Measurements from ENCODE around the gene COL19A1.

COL19A1 gene

GRCh38 chr6:70171236-70171635, 304.9 kb downstream of the COL19A1 start:
- TF ChIP-seq CTCF (conservative IDR thresholded peaks at IDR 0.05; ENCODE audit: control insufficient read depth, insufficient read depth, low read depth, low read length) = no peak
- H3K4me3 ChIP-seq (ENCODE audit: control insufficient read depth, low read depth, low read length) = no peak overlapping the region
- DNase-seq (ENCODE audit: low read depth) = no peak

DNA sequence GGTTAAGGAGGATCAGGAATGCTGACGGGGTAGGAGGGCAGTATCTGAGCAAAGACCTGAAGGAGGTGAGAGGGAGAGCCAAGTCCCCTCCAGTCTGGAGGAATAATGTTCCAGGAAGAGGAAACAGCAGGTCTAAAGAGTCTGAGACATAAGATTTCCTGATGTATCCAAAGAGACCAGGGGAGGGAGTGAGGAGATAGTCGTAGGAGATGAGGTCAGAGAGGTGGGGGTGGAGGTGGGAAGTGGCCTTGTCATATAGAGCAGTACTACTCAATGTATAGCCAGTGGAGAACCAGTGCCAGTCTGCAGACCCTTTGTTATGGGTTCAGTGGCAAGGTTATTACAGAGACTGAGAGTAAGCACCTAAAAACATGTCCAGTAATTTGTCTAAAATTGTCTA, 305.9 kb downstream of the COL19A1 start:
- no peak for TF ChIP-seq CTCF (conservative IDR thresholded peaks at IDR 0.05; ENCODE audit: control insufficient read depth, insufficient read depth, low read depth, low read length)

DNA sequence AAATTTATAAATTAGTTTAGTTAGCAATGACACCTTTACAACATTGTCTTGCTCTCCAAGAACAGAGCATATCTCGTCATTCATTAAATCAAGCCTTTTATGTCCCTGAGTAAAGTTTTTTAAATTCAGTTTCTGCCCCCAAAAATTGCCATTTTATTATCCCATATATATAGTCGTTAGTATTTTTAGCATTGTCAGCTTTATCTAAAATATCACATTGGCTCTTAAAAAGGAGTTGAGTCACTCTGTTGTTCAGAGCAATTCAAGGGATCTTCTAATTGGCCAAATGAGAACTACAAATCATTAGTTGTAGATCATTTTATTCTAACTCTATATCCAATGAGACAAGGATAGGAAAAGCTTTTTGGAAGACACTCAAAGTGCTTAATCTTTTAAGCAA, 309.4 kb downstream of the COL19A1 start:
- no peak for DNase-seq (ENCODE audit: low read depth)
- no peak overlapping the region for H3K4me3 ChIP-seq (ENCODE audit: control insufficient read depth, low read depth, low read length)
- no peak for TF ChIP-seq CTCF (conservative IDR thresholded peaks at IDR 0.05; ENCODE audit: control insufficient read depth, insufficient read depth, low read depth, low read length)

More for the DNA sequence above, 305.9 kb downstream of the COL19A1 start:
- no peak for DNase-seq (ENCODE audit: low read depth)
- H3K4me3 ChIP-seq (ENCODE audit: control insufficient read depth, low read depth, low read length) = no peak overlapping the region

DNA sequence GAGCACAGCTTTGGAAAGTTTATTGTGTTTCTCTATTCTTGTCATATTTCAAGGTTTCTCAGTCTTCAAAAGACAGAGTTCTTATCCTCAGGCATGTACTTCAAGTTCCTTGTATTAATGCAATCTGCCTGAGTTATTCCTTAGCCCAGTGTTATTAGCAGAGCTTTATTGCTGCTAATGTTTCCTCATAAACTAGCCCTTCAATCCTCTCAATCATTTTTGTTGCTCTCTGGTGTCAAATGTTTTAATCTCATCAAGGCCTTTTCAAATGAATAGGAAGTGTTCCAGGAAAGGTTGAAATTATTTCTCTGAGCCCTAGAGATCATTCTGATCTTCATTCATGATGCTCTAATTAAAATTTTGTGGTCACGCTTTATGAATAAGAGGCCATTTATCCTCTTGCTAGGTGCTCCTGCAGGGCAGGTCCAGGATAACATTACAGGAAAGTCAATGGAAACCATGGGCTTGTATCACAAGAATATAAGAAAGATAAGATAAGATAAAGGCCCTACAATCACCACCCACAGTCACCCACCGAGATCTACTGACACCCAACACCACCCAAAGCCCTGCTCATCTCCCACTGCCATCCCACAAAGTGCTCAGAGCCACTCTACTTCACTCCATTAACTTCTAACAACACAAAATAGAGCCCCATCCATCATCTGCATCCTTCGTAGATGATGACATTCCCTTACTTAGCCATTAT, 310.6 kb downstream of the COL19A1 start:
- TF ChIP-seq CTCF (conservative IDR thresholded peaks at IDR 0.05; ENCODE audit: control insufficient read depth, insufficient read depth, low read depth, low read length) = no peak
- no peak overlapping the region for H3K4me3 ChIP-seq (ENCODE audit: control insufficient read depth, low read depth, low read length)
- DNase-seq (ENCODE audit: low read depth) = no peak

- no peak for TF ChIP-seq CTCF (conservative IDR thresholded peaks at IDR 0.05; ENCODE audit: control insufficient read depth, insufficient read depth, low read depth, low read length)
- H3K4me3 ChIP-seq (ENCODE audit: control insufficient read depth, low read depth, low read length) = no peak overlapping the region
- no peak for DNase-seq (ENCODE audit: low read depth)
These were observed 314.0 kb downstream of the COL19A1 start for GRCh38 chr6:70180183-70180900.

DNA sequence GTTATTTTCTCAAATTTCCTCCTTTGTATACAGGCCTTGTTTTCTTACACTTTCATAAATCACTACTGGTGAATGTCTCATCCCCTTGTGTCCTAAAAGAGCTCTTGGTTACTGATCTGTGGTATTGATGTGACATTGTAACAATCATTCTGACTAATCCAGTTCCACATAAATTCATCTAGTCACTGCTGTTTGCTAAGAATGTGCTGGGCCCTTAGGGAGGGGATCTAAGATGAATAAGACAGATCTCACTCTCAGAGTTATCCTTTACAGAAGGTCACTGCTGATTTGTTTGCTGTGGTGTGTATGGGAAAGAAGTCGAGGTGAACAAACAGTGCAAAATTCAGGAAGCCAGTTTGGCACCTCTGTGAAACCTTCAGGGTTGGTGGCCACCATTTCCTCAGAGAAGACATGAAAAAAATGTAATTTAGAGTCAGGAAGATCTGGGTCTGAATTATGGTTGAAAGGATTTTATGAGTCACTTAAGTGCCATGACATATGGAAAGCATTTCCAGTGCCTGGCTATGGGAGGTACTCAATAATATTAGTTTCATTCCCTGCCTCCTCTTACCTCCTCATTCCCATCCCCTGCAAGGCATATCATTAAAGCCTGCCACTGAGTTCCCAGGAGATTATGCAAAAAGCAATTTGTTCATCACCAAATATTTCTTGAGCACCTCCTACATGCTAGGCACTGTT, 314.7 kb downstream of the COL19A1 start:
- no peak overlapping the region for H3K4me3 ChIP-seq (ENCODE audit: control insufficient read depth, low read depth, low read length)
- no peak for TF ChIP-seq CTCF (conservative IDR thresholded peaks at IDR 0.05; ENCODE audit: control insufficient read depth, insufficient read depth, low read depth, low read length)
- DNase-seq (ENCODE audit: low read depth) = no peak
